ENCODE results near the gene DYRK3.

DNA sequence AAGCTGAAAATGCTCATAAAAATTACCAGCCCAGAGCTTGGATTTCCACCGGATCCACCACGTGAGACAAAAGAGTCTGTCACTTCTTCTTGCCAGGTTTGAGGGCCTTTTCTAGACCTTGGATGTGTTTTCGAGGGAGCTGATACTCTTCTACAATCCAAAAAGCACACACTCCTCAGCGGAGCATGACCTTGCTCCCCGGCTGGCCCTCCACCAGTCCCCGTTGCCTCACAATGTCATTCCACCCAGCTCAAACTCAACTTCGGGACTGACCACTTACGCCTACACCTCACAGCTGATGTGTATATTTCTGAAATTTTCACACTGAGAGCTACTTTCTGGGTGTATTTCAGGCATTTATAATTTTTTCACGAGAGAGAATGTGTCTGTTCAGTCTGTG is 43.6 kb upstream of the DYRK3 start:
- TF ChIP-seq CTCF (conservative IDR thresholded peaks at IDR 0.05 in 1 of 2, IDR thresholded peaks at IDR 0.05 in 1 of 2; ENCODE audit: extremely low read depth in 1 of 2, insufficient read depth in 1 of 2, low read depth in 1 of 2, low read length in 2 of 2): no peak
- no peak for TF ChIP-seq EZH2 (IDR thresholded peaks at IDR 0.05; ENCODE audit: borderline replicate concordance, low read length)

All from mammary epithelial cell (primary cell).